ENCODE results near the gene R3HDM4. TPM values are rescaled to one million over a fixed set of nuclear protein-coding genes. Genes with fewer than 3 reads are reported as not detected.

Gene R3HDM4
- total RNA-seq, 1 donor from 2014 or later: 63.1 TPM

DNA sequence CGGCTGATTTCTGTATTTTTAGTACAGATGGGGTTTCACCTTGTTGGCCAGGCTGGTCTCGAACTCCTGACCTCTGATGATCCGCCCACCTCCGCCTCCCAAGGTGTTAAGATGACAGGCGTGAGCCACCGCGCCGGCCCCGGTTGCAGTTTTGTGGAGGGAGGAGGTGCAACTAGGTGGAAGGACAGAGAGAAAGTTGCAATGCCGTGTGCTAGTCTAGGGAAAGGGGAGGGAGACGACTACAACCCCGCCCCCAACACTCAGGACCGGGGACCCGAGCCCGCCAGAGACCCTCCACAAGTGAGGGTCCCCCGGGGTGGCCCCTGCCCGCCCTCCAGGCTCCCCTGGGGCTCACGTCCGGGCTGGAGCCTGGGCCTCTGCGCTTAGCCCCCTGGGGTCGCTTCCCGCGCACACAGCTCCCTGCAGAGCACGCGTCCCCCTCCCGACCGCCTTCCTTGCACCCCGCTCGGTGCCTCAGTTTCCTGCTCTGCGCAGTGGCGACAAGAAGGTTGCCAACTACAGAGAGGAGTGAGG is 11.6 kb upstream of the R3HDM4 start:
- TF ChIP-seq, protein P1, sequence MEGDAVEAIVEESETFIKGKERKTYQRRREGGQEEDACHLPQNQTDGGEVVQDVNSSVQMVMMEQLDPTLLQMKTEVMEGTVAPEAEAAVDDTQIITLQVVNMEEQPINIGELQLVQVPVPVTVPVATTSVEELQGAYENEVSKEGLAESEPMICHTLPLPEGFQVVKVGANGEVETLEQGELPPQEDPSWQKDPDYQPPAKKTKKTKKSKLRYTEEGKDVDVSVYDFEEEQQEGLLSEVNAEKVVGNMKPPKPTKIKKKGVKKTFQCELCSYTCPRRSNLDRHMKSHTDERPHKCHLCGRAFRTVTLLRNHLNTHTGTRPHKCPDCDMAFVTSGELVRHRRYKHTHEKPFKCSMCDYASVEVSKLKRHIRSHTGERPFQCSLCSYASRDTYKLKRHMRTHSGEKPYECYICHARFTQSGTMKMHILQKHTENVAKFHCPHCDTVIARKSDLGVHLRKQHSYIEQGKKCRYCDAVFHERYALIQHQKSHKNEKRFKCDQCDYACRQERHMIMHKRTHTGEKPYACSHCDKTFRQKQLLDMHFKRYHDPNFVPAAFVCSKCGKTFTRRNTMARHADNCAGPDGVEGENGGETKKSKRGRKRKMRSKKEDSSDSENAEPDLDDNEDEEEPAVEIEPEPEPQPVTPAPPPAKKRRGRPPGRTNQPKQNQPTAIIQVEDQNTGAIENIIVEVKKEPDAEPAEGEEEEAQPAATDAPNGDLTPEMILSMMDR (IDR thresholded peaks at IDR 0.05; ENCODE audit: unreplicated experiment): no peak
- peak overlapping the region; percentile 74 for H3K27ac Mint-ChIP-seq
- DNase-seq (ENCODE audit: low spot score, unreplicated experiment): no peak
- H3K36me3 Mint-ChIP-seq (ENCODE audit: insufficient read depth): no peaks in the 10 kb centered on the region
- peak overlapping the region; percentile 74 for H3K4me3 Mint-ChIP-seq (ENCODE audit: low read depth)
- peaks cover 3% of the 10 kb centered on the region for H3K4me1 Mint-ChIP-seq (ENCODE audit: low read depth)
- H3K27me3 Mint-ChIP-seq: peaks cover 13% of the 10 kb centered on the region
- H3K9me3 Mint-ChIP-seq (ENCODE audit: low read depth): no peaks in the 10 kb centered on the region

DNA sequence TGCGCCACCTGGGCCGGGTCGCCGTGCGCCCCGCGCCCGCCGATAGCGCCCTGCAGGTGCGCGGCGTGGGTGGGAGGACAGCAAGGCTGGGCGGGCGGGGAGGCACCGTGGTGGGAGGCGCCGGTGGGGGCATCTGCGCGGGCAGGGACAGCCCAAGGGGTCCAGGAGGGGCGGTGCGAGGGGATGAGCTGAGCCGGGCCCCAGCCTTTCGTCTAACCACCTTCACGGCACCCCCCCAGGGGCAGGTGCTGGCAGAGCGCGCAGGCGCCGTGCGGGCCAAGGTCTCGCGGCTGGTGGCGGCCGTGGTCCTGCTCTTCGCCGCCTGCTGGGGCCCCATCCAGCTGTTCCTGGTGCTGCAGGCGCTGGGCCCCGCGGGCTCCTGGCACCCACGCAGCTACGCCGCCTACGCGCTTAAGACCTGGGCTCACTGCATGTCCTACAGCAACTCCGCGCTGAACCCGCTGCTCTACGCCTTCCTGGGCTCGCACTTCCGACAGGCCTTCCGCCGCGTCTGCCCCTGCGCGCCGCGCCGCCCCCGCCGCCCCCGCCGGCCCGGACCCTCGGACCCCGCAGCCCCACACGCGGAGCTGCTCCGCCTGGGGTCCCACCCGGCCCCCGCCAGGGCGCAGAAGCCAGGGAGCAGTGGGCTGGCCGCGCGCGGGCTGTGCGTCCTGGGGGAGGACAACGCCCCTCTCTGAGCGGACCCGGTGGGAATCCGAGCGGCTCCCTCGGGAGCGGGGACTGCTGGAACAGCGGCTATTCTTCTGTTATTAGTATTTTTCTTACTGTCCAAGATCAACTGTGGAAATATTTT is 7.2 kb upstream of the R3HDM4 start:
- TF ChIP-seq, protein P1 (IDR thresholded peaks at IDR 0.05; ENCODE audit: unreplicated experiment): no peak
- H3K4me3 Mint-ChIP-seq (ENCODE audit: low read depth): peak overlapping the region; percentile 31
- no peaks in the 10 kb centered on the region for H3K9me3 Mint-ChIP-seq (ENCODE audit: low read depth)
- DNase-seq (ENCODE audit: low spot score, unreplicated experiment): no peak
- H3K36me3 Mint-ChIP-seq (ENCODE audit: insufficient read depth): no peaks in the 10 kb centered on the region
- H3K27me3 Mint-ChIP-seq: peaks cover 20% of the 10 kb centered on the region
- H3K27ac Mint-ChIP-seq: no peak overlapping the region
- H3K4me1 Mint-ChIP-seq (ENCODE audit: low read depth): peaks cover 4% of the 10 kb centered on the region

DNA sequence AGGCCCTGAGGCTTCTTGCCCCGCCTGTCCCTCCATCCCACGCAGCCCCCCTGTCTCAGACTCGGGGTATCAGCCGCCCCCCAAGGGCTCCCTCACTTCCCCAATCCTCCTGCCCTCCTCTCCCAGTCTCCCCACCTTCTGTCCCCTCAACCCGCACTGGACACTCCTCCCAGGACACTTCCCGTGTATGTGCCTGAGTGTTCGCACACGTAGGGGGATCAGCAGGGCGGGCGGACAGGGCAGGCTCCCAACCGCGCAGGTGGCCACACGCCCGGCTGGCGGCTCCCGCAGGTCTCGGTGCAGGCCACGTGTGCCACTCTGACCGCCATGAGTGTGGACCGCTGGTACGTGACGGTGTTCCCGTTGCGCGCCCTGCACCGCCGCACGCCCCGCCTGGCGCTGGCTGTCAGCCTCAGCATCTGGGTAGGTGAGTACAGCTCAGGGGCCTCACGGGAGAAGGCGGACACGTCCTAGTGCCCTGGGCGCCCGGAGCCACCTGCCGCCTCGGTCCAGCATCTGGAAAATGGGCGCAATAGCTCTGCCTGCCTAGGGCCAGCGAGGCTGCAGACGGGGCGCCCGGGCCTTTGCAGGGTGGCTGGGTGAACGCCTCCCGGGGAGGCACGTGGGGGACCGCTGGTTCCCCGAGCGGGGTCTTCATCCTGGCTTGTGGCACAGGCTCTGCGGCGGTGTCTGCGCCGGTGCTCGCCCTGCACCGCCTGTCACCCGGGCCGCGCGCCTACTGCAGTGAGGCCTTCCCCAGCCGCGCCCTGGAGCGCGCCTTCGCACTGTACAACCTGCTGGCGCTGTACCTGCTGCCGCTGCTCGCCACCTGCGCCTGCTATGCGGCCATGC is 6.4 kb upstream of the R3HDM4 start:
- no peaks in the 10 kb centered on the region for H3K36me3 Mint-ChIP-seq (ENCODE audit: insufficient read depth)
- H3K27ac Mint-ChIP-seq: no peak overlapping the region
- H3K4me1 Mint-ChIP-seq (ENCODE audit: low read depth): peaks cover 4% of the 10 kb centered on the region
- TF ChIP-seq, protein P1 (IDR thresholded peaks at IDR 0.05; ENCODE audit: unreplicated experiment): no peak
- H3K9me3 Mint-ChIP-seq (ENCODE audit: low read depth): no peaks in the 10 kb centered on the region
- DNase-seq (ENCODE audit: low spot score, unreplicated experiment): no peak
- no peak overlapping the region for H3K4me3 Mint-ChIP-seq (ENCODE audit: low read depth)
- peaks cover 24% of the 10 kb centered on the region for H3K27me3 Mint-ChIP-seq

DNA sequence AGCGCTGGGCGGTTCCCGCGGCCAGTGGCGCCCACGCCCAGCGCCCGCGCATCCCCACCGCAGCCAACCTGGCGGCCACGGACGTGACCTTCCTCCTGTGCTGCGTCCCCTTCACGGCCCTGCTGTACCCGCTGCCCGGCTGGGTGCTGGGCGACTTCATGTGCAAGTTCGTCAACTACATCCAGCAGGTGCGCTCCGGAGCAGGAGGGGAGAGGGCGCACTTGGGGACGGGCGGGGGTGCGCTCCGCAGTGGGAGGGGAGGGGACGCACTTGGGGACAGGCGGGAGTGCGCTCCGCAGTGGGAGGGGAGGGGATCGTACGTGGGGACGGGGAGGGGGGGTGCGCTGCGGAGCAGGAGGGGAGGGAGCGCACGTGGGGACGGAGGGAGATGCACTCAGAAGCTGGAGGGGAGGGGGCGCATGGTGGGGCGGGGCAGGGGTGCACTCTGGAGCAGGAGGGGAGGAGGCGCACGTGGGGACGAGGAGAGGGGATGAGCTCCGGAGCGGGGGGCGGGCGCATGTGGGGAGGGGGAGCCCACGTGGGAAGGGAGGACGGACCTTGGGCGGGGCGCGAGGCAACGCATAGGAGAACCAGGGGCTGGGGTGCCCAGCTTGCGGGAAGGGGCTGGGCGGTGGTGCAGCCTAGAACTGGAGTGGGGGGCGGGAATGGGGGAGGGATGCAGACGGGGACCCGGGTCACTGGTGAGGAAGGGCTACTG is 5.6 kb upstream of the R3HDM4 start:
- no peak overlapping the region for H3K4me3 Mint-ChIP-seq (ENCODE audit: low read depth)
- H3K4me1 Mint-ChIP-seq (ENCODE audit: low read depth): peaks cover 4% of the 10 kb centered on the region
- no peak for DNase-seq (ENCODE audit: low spot score, unreplicated experiment)
- peaks cover 24% of the 10 kb centered on the region for H3K27me3 Mint-ChIP-seq
- H3K27ac Mint-ChIP-seq: no peak overlapping the region
- H3K9me3 Mint-ChIP-seq (ENCODE audit: low read depth): no peaks in the 10 kb centered on the region
- TF ChIP-seq, protein P1 (IDR thresholded peaks at IDR 0.05; ENCODE audit: unreplicated experiment): no peak
- H3K36me3 Mint-ChIP-seq (ENCODE audit: insufficient read depth): no peaks in the 10 kb centered on the region

DNA sequence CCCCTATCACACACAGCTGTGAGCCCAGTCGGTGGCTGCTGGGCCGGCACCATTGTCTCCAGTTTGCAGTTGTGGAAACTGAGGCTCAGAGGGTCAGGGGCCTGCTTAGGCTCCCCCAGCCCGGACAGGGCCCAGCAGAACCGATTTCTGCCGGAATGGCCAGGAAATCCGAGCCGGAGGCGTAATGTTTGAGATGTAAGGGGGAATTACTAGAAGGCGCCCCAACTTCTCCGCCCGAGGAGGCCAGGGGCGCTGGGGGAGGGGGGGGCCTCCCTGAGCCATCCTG is 5.1 kb upstream of the R3HDM4 start:
- Mint-ChIP-seq H3K9me3 (ENCODE audit: low read depth) (no peaks in the 10 kb centered on the region), H3K36me3 (ENCODE audit: insufficient read depth) (no peaks in the 10 kb centered on the region), H3K4me1 (ENCODE audit: low read depth) (peaks cover 4% of the 10 kb centered on the region), H3K4me3 (ENCODE audit: low read depth) (peak overlapping the region; percentile 58), H3K27me3 (peaks cover 24% of the 10 kb centered on the region), H3K27ac (no peak overlapping the region)
- no peak for DNase-seq (ENCODE audit: low spot score, unreplicated experiment)
- TF ChIP-seq, protein P1 (IDR thresholded peaks at IDR 0.05; ENCODE audit: unreplicated experiment): no peak
